AG10803 (cell line): ENCODE results near the gene VAV2.

ENCODE experiments used
- DNase-seq: peaks from one replicate; pipeline ENCODE4 v3.0.0; 2010; ENCODE audit warnings: low read depth
- H3K4me3 ChIP-seq: 2 replicates; pipeline ENCODE4 v1.5.1; 2011; ENCODE audit warnings: mild to moderate bottlenecking, low read length, control low read depth
- TF ChIP-seq, protein P1 (sequence below): conservative IDR thresholded peaks from 2 replicates; pipeline ENCODE4 v1.5.1; 2011; ENCODE audit warnings: mild to moderate bottlenecking, low read length, control low read depth, inconsistent platforms

The VAV2 gene

DNA sequence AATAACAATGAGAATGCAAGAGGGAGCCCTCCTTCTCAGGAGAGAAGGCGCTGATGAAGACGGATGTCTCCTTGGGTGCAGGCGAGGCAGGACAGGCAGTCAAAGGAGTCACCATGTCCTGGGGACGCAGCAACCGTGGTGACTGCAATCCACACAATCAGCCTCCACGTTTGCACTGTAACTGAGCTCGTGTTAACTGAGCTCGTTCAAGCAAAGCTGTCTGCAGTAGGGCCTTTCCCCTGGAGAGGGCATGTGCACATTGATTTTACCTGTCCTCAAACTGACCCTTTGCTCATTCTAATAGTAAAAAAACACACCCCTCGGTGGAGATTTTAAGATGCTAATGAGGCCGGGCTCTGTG is 256.7 kb downstream of the VAV2 start:
- no peak for DNase-seq
- H3K4me3 ChIP-seq = no peak overlapping the region
- TF ChIP-seq, protein P1, sequence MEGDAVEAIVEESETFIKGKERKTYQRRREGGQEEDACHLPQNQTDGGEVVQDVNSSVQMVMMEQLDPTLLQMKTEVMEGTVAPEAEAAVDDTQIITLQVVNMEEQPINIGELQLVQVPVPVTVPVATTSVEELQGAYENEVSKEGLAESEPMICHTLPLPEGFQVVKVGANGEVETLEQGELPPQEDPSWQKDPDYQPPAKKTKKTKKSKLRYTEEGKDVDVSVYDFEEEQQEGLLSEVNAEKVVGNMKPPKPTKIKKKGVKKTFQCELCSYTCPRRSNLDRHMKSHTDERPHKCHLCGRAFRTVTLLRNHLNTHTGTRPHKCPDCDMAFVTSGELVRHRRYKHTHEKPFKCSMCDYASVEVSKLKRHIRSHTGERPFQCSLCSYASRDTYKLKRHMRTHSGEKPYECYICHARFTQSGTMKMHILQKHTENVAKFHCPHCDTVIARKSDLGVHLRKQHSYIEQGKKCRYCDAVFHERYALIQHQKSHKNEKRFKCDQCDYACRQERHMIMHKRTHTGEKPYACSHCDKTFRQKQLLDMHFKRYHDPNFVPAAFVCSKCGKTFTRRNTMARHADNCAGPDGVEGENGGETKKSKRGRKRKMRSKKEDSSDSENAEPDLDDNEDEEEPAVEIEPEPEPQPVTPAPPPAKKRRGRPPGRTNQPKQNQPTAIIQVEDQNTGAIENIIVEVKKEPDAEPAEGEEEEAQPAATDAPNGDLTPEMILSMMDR = no peak

DNA sequence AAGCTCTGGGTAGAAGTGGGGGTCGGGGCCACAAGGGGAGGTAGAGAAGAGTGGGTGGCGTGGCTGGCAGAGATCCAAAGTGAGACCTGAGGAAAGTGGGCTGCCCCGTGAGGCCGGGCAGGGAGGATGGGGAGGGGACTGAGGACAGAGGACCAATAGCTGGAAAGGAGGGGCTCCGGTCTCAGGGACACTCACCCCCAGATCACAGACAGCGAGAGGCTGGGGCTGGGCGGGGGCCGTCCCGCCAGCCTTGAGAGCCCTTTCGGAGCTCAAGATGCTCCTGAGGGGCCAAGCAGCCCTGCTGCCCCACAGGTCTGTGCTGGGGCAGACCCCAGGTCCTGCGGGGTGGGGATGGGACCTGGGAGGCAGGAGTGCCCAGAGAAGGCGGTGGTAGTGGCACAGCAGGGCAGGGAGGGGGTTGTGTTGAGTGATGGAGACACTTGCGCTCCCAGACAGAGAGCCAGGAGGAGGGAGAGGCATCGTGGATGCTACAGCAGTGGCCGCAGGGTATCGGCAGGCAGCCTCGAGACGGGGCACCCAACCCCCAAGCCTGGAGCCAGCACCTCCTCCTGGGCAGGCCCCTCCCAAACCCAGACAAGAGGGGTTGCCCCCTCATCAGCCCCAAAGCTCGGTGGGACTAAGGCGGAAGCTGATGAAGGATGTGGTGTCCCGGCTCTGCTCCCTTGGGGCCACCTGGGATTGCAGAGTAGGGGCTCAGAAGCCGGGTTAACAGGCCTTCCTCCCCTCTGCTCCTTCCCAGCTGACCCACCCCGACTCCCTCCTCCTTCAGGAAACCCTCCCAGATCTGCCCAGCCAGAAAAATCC is 257.3 kb downstream of the VAV2 start:
- no peak for DNase-seq
- H3K4me3 ChIP-seq = no peak overlapping the region
- TF ChIP-seq, protein P1 = no peak

DNA sequence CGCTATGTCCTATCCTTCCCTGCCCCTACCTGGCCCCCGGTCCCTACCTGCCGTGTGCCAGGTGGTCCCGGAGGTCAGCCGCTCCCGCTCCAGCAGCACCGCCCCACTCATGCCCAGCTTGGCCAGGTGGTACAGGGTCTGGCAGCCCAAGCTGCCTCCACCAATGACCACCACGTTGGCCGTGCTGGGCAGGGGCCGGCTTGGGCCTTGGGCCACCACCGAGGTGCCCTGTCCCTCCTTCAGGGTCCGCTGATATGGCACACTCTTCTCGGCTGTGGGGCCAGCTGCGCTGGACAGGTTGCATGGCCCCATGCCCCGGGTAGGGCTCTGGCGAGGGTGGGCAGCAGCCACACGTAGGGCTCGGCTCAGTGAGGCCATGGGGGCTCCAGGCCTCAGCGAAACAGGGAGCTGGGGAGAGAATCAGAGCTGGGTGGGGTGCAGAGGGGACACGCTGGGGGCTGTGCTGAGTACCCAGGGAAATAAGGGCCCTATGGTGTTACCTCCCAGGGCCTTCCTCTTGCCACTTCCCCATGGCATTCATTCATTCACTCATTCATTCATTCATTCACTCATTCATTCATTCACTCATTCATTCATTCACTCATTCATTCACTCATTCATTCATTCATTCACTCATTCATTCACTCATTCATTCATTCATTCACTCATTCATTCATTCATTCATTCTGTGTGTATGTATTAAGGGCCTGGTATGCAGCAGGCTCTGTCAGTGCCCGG is 258.2 kb downstream of the VAV2 start:
- no peak overlapping the region for H3K4me3 ChIP-seq
- TF ChIP-seq, protein P1 = no peak
- no peak for DNase-seq

DNA sequence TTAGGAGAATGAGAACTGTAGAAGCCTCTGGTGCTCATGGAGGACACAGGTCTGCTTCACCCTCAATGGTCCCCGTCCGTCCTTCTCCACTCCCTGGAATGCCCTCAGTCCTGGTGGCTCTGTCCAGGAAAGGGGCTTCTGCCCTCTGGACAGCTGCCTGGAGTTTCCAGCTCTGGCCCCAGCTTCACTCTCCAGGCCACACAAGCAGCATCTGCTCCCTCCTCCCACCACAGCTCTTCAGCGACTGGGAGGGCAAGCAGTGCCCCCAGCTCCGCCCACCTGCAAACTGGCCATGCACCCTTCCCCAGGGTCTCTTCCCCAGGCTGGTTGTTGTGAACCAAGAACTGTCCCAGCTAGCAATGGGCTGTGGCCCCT is 258.7 kb downstream of the VAV2 start:
- H3K4me3 ChIP-seq = no peak overlapping the region
- TF ChIP-seq, protein P1 = no peak
- DNase-seq = no peak

DNA sequence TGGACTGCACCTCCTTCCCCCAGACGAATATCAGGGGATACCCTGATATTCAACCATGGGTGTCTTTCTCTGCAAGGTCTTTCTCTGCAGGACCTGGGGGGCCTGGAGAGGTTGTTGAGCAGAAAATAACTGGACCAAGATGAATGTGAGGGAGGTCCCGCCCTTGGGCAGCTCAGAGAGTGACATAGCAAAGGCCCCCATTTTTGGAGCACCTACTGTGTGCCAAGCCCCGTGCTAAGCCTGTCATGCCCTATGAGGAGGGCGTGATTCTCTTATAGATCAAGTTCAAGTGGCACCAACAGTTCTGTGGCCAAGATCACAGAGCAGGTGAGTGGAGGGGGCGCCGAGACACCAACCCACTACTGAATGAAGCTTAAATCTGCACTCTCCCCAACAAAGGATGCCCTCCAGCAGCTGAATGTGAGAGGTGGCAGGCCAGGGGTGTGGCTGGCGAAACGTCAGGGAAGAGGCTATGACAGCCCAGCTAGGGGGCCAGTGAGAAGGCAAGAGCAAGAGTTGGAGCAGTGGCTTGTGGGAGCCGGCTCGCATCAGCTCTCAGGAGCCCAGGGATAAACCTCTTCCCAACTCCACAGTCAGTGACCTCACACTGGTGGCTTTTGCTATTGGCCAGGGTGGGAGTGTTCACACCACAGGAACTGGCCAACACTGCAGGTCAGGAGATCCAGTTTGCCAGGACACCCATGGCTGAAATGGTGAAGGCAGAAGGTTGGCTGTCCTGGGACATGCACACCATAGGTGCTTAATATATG is 259.3 kb downstream of the VAV2 start:
- H3K4me3 ChIP-seq = no peak overlapping the region
- TF ChIP-seq, protein P1 = no peak
- no peak for DNase-seq

DNA sequence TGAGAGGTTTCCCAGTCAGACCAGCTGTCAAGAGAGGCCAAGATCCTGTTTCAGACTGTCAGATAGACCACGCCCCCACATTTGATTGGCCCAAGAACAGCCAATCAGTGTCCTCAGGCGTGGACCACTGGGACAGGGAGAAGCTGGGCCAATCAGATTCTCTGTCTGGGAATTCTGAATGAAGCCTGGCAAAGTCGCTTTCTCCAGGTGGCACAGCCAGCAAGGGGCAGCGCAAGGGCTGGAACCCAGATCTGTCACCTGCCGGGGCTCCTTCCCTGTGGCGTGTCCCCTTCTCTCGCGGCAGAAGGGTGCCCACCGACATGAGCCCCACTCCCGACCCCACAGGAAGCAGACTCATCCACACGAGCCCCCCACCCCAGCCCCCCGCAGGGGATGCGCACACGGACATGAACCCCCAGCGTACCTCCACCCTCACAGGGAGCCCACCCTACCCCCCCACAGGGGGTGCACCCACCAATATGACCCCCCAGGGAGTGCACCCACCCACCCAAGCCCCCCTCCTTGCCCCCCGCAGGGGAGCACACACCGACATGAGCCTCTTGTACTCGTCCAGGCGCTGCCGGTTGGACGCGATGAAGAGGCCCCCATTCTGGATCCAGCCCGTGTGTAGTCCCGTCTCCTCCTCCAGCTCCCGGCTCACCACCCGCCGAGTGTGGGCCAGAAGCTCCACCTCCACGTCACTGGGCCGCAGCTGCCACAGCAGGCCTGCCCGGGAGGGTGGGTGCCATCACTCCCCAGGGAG is 260.1 kb downstream of the VAV2 start:
- peak; percentile 25 for DNase-seq
- H3K4me3 ChIP-seq = no peak overlapping the region
- TF ChIP-seq, protein P1 = no peak
